Psoas muscle (tissue), 8 donors: ENCODE measurements around the gene SGPL1. TPM values are rescaled to one million over a fixed set of nuclear protein-coding genes. Genes with fewer than 3 reads are reported as not detected.
A peak's percentile ranks its signal among the peaks of the same experiment; 100 is the strongest.

Source experiments
- ATAC-seq, 4 donors: fragments of 200-7000 bp; cut with Tn5 transposase; one replicate each; pipeline ENCODE4 v1.9.1; 2020; ENCODE audit warnings: moderate library complexity in 3 of 4, mild to moderate bottlenecking in 2 of 4
- DNase-seq, 2 donors: peaks; one replicate each; pipeline ENCODE4 v3.0.0-alpha.2; 2020
- H3K27ac ChIP-seq: fragments of 200-600 bp; one replicate; pipeline ENCODE4 v1.8.0; 2022
- H3K27me3 ChIP-seq, 3 donors: fragments of 200-600 bp in 1 of 3; one replicate each; pipeline versions ENCODE4 v1.6.1 to v1.8.0; 2013 to 2022; ENCODE audit warnings: low read length in 2 of 3, mild to moderate bottlenecking in 2 of 3, moderate library complexity in 1 of 3; ENCODE audit not compliant: insufficient read depth in 3 of 3
- H3K36me3 ChIP-seq, 2 donors: fragments of 200-600 bp in 1 of 2; one replicate each; pipeline versions ENCODE4 v1.6.1 to v1.8.0; 2013 to 2022; ENCODE audit warnings: low read depth in 1 of 2, mild to moderate bottlenecking in 1 of 2, moderate library complexity in 1 of 2; ENCODE audit not compliant: insufficient read depth in 1 of 2
- H3K4me1 ChIP-seq: fragments of 200-600 bp; one replicate; pipeline ENCODE4 v1.8.0; 2022
- H3K4me3 ChIP-seq: fragments of 200-600 bp; one replicate; pipeline ENCODE4 v1.8.0; 2022; ENCODE audit warnings: mild to moderate bottlenecking
- H3K9me3 ChIP-seq: fragments of 200-600 bp; one replicate; pipeline ENCODE4 v1.8.0; 2022
- CTCF ChIP-seq: fragments of 200-600 bp; IDR thresholded peaks from one replicate; pipeline ENCODE4 v1.8.0; 2022; ENCODE audit warnings: antibody characterized with exemption
- WGBS, 3 donors: extraction: QIAGEN DNeasy Blood & Tissue Kit; methylation state at CpG; one replicate each; pipeline versions ENCODE4 v1.1.6 to v1.1.7; 2013; 5-methylcytosine and 5-hydroxymethylcytosine counted together
- intact Hi-C, 2 donors: fragments of 100-400 bp; cut with DNase I; formaldehyde crosslinking; loops; one replicate each; pipeline versions ENCODE4 v1.11.0 to v1.14.2; 2022
- polyA plus RNA-seq, 3 donors: library from polyadenylated mRNA; stranded (reverse); fragments of 200-250 nt; gene quantifications; one replicate each; pipeline ENCODE4 v1.2.3, GENCODE V29; 2013
- total RNA-seq, 4 donors: library from RNA; stranded (reverse); fragmentation: NEBNext Ultra II Directional in 2 of 4; extraction: Animal tissue kit (Norgen Biotek cat#: 25700) in 2 of 4; gene quantifications; one replicate each; pipeline versions ENCODE4 v1.2.1 to v1.2.4, GENCODE V29; 2021 to 2023
- donor health status: healthy with polysubstance abuse.
- donor health status: DM: no; HTN: no; CAD: no; lungs with moderate emphysema.
- donor health status: Bipolar disorder and iron deficiency.
- donor health status: healthy.
- donor health status: DM: yes; HTN: yes; CAD: no.
- donor health status: DM: no; HTN: no; CAD: no.
- donor health status: DM: no; HTN: no; CAD: no.
- donor health status: DM: yes; HTN: yes; CAD: no.

The SGPL1 gene
- total and polyA plus RNA-seq, 7 donors, result 3.7 to 15.1 (median 9.5) TPM

DNA sequence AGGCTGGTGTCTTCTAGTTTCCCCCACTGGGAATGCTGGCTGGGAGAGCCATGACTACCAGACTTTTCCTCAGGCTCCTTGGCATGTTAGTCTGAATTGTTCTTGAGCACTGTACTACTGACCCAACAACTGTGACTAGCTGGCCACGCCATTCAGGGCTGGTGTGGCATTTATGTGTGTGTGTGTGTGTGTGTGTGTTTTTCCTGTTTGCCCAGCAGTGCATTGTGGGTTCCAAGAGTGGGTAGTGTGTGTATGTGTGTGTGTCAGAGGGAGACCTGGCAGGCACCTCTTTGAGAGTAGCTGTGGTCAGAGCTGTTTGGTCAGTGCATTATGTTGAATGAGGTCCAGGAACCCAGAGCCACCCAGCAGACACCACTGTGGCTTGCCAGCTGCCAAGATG is 63.5 kb downstream of the SGPL1 start:
- intact Hi-C loops, result no loop called here
- DNase-seq (no peak), ATAC-seq (peak in 2 of 4 donors; percentile 9 to 20)
- H3K9me3 ChIP-seq, result no peaks in the 10 kb centered on the region
- H3K36me3 ChIP-seq, result peaks cover 7 to 78% of the 10 kb centered on the region in 2 donors
- WGBS, 3 donors, result 28 to 91% (median 50%) methylated on average over 1 of the region's 1 CpG
- no peak for TF ChIP-seq CTCF
- H3K4me1 ChIP-seq, result no peaks in the 10 kb centered on the region
- no peak overlapping the region for H3K27ac ChIP-seq
- H3K4me3 ChIP-seq, result no peak overlapping the region
- H3K27me3 ChIP-seq, result no peaks in the 10 kb centered on the region

DNA sequence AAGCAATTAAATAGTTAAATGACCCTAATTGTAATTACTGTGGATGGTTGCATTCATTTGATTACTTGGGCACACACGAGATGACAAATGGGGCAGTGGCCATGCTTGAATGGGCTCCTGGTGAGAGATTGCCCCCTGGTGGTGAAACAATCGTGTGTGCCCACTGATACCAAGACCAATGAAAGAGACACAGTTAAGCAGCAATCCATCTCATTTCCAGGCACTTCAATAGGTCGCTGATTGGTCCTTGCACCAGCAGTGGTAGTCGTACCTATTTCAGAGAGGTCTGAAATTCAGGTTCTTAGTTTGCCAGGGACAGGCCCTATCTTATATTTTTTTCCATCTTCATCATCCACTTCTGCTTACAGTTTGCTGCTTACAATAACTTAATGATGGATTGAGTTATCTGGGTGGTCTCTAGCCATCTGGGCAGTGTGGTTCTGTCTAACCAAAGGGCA is 64.4 kb downstream of the SGPL1 start:
- ATAC-seq, result peak; percentile 78 to 97 (median 90)
- Histone ChIP-seq H3K27ac (no peak overlapping the region), H3K4me1 (no peaks in the 10 kb centered on the region), H3K4me3 (no peak overlapping the region), H3K9me3 (no peaks in the 10 kb centered on the region), H3K27me3 (no peaks in the 10 kb centered on the region), H3K36me3 (peaks cover 7 to 87% of the 10 kb centered on the region in 2 donors)
- WGBS, 3 donors, result 5 to 13% (median 8%) methylated on average over 4 of the region's 4 CpGs
- TF ChIP-seq CTCF, result peak; percentile 97
- intact Hi-C loops, result loop anchor here (1.0 to 10.0 kb wide), 2 partner anchors 65 to 325 kb away; partner anchors contain the start of gene SGPL1 (in 2 of the 2)
- peak; percentile 64 to 80 for DNase-seq

GRCh38 chr10:70884741-70885140 is 69.0 kb downstream of the SGPL1 start:
- Histone ChIP-seq H3K4me3 (no peak overlapping the region), H3K27ac (no peak overlapping the region), H3K9me3 (no peaks in the 10 kb centered on the region), H3K4me1 (peaks cover 6% of the 10 kb centered on the region), H3K27me3 (no peaks in the 10 kb centered on the region), H3K36me3 (peaks cover 4 to 56% of the 10 kb centered on the region in 2 donors)
- WGBS, 3 donors, result 95 to 100% (median 96%) methylated on average over 1 of the region's 1 CpG
- ATAC-seq (no peak), DNase-seq (no peak)
- intact Hi-C loops, result loop anchor here in 1 of 2 donors (10.0 kb wide), 1 partner anchor 330 kb away; no protein-coding TSS in a partner anchor
- no peak for TF ChIP-seq CTCF

DNA sequence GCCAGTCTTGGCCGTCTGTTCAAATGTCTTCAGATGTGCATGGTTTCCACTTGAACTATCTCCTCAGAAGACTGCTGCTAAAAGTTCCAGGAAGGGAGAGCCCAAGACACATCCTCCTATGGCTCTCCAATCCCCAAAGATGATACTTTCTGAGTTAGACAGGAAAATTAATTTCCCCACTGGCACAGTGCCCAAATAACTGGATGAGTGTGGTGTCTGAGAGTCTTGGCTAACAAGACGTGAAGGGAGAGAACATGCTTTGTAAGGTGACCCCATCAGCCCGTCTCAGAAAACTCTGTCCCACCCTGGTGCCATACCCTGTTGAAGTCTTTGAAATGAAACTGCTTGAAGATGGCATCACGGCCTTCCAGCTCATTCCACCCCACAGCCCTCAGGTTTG is 69.7 kb downstream of the SGPL1 start:
- ATAC-seq, result no peak

More for the DNA sequence above, 69.7 kb downstream of the SGPL1 start:
- Histone ChIP-seq H3K27ac (no peak overlapping the region), H3K4me3 (no peak overlapping the region), H3K9me3 (no peaks in the 10 kb centered on the region), H3K27me3 (no peaks in the 10 kb centered on the region), H3K4me1 (peaks cover 8% of the 10 kb centered on the region), H3K36me3 (peaks cover 4 to 56% of the 10 kb centered on the region in 2 donors)
- intact Hi-C loops, result loop anchor here in 1 of 2 donors (10.0 kb wide), 1 partner anchor 331 kb away; no protein-coding TSS in a partner anchor
- no peak for TF ChIP-seq CTCF
- no peak for DNase-seq
- 43 to 71% (median 54%) methylated on average over 4 of the region's 4 CpGs for WGBS, 3 donors
